ENCODE data around the gene SLC25A45. TPM values are rescaled to one million over a fixed set of nuclear protein-coding genes. Genes with fewer than 3 reads are reported as not detected.

The SLC25A45 gene, protein sequence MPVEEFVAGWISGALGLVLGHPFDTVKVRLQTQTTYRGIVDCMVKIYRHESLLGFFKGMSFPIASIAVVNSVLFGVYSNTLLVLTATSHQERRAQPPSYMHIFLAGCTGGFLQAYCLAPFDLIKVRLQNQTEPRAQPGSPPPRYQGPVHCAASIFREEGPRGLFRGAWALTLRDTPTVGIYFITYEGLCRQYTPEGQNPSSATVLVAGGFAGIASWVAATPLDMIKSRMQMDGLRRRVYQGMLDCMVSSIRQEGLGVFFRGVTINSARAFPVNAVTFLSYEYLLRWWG
- total RNA-seq (2022; extraction: Qiagen RNA extraction) = 11.0 to 13.3 TPM (median 13.1 TPM) in 5 replicates

DNA sequence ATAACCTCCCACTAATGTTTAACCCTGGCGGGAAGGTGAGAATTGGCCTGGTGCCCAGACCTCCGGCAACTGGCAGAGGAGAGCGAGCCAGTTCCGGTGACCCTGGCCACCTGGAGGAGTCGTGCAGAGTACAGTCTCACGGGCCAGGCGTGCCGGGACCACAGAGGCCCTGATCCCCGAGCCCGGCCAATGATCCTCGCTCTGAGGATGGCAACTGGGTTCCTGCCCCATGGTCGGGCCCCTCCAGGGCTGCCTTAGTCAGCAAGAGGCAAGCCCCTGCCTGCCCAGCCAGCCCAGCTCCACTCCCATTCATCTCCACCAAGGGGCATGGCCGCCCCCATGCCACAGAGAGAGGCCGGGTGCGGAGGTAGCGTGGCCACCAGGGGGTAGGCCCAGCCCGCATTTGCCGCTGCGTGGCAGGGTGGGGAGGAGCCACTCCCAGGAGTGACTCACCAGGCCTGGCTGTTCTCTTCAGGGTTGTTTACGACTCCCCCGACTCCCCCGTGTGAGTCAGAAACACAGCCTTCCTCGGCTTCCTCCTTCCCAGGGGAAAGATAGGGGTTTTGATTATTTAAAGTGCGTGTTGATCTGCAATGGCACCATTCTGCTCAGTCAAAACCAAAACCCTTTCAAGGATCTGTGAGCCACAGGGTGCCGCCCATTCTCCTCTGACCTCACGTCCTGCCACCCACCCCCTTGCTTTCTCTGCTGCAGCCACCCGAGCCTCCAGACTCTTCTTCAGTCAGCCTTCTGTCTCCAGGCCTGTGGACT is at the start of gene SLC25A45:
Gene SLC25A45 (minus strand): TSS at position 614 of the 771 bp plus-strand sequence. CDS start 695 bp downstream, outside the sequence.

DNA sequence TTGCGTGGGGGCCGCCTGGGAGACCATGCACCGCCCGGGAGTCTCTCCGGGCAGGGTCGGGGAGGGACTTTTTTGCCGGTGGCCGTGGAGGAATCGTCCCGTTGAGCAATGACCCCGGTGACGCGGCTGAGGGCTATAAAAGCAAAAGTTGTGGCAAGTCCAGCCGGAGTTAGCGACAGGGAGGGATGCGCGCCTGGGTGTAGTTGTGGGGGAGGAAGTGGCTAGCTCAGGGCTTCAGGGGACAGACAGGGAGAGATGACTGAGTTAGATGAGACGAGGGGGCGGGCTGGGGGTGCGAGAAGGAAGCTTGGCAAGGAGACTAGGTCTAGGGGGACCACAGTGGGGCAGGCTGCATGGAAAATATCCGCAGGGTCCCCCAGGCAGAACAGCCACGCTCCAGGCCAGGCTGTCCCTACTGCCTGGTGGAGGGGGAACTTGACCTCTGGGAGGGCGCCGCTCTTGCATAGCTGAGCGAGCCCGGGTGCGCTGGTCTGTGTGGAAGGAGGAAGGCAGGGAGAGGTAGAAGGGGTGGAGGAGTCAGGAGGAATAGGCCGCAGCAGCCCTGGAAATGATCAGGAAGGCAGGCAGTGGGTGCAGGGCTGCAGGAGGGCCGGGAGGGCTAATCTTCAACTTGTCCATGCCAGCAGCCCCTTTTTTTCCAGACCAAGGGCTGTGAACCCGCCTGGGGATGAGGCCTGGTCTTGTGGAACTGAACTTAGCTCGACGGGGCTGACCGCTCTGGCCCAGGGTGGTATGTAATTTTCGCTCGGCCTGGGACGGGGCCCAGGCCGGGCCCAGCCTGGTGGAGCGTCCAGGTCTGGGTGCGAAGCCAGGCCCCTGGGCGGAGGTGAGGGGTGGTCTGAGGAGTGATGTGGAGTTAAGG is 40.4 kb upstream of the SLC25A45 start, which contains the start of gene NEAT1:
Gene NEAT1 (plus strand): TSS at position 166 of the 883 bp plus-strand sequence.

DNA sequence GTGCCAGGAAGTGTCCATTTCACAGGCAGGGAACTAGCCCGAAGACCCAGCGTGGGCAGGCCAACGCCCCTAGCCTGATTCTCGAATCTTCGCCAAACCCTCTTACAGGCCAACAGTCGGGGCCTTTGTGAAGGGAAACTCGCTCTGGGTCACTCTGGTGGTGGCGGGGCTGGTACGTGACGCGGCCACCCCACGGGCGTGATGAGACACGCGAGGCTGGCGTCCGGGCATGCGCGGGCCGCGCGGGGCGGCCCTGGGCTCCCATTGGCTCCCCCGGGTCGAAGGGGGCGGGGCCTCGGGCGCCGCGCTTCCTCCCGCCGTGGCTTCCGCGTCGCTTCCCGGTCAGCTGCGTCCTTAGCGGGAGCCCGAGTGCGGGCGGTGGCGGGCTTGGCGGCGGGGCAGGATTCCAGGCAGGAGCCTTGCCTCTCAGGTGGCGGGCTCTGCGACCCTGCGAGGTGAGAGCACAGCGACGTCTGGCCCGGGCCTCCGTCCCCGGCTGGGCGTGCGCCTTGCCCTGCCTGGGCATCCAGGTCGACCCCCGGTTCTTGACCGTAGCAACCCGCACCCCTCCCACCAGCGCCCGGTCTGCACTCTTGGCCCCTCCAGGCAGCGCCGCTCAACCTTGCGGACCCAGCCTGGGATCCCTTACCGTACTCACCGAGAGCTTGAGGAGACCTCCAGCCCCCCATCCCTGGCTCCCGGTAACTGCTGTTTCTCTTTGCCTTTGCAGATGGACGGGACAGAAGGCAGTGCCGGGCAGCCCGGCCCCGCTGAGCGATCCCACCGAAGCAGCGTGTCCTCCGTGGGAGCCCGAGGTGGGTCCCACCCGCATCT is 4.1 kb upstream of the SLC25A45 start, which contains the start of gene FRMD8:
Gene FRMD8 (plus strand): TSS at position 331 of the 834 bp plus-strand sequence. CDS start 400 bp downstream, at position 731.

DNA sequence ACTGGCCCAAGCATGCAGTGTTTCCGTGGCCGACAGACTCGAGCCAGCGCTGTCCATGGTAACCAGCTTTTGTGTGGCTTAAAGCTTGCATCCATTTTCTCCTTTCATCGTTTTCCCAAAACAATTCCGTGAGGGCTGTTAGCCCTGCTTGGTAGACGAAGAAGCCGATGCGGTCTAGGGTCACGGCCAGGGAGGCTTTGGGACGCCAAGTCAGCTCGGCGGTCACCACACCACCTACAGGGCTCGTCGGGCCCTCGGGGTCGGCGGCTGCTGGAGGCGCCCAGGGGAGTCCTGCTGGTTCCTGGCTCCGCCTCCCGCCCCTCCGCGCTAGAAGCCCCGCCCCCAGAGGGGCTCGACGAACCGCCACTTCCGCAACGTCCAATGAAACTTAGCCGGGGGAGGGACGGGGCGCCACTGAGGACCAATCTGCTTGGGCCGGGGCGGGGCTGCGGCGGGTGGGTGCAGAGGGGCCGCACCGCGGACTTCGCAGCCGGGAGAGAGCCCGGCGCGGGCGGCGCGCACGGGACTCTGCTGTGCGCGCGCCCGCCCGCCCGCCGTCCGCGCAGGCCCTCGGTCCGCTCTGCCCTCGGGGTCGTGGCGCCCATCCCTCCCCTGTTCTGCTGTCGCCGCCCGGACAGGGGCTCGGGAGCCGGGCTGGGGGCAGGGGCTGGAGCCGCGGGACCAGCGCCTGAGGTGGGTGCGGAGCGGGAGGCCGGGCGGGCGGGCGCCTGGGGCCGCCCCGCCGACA is 28.0 kb downstream of the SLC25A45 start, which contains the start of gene TIGD3:
Gene TIGD3 (plus strand): TSS at position 487 of the 748 bp plus-strand sequence. CDS start 1,058 bp downstream, outside the sequence.

Other genes with a start within 250 kb of the SLC25A45 start
- 30.5 to 45.9 TPM (median 41.9 TPM) in 5 replicates for gene SYVN1, start 248.1 kb downstream of the SLC25A45 start, total RNA-seq (2022; extraction: Qiagen RNA extraction)
- gene SPDYC, start 212.4 kb downstream of the SLC25A45 start, total RNA-seq (2022; extraction: Qiagen RNA extraction) = not detected in 5 replicates
- gene CAPN1, start 200.7 kb downstream of the SLC25A45 start, total RNA-seq (2022; extraction: Qiagen RNA extraction) = 97.2 to 123 TPM (median 115 TPM) in 5 replicates
- gene POLA2, start 120.7 kb downstream of the SLC25A45 start, total RNA-seq (2022; extraction: Qiagen RNA extraction) = 13.4 to 15.9 TPM (median 15.1 TPM) in 5 replicates
- gene CDC42EP2, start 67.8 kb downstream of the SLC25A45 start, total RNA-seq (2022; extraction: Qiagen RNA extraction) = 13.4 to 21.3 TPM (median 16.9 TPM) in 5 replicates
- gene DPF2, start 48.8 kb downstream of the SLC25A45 start, total RNA-seq (2022; extraction: Qiagen RNA extraction) = 39.4 to 46.7 TPM (median 40.4 TPM) in 5 replicates
- 0.60 to 1.1 TPM (median 1.0 TPM) in 5 replicates for gene TIGD3, start 27.9 kb downstream of the SLC25A45 start, total RNA-seq (2022; extraction: Qiagen RNA extraction)
- 37.8 to 63.7 TPM (median 54.9 TPM) in 5 replicates for gene FRMD8, start 4.0 kb upstream of the SLC25A45 start, total RNA-seq (2022; extraction: Qiagen RNA extraction)
- gene NEAT1, start 40.2 kb upstream of the SLC25A45 start, total RNA-seq (2022; extraction: Qiagen RNA extraction) = 158 to 313 TPM (median 227 TPM) in 5 replicates
- gene MALAT1, start 116.4 kb upstream of the SLC25A45 start, total RNA-seq (2022; extraction: Qiagen RNA extraction) = 45.7 to 97.4 TPM (median 58.6 TPM) in 5 replicates
- gene SCYL1, start 142.4 kb upstream of the SLC25A45 start, total RNA-seq (2022; extraction: Qiagen RNA extraction) = 44.7 to 67.1 TPM (median 63.3 TPM) in 5 replicates
- gene LTBP3, start 175.7 kb upstream of the SLC25A45 start, total RNA-seq (2022; extraction: Qiagen RNA extraction) = 93.6 to 147 TPM (median 130 TPM) in 5 replicates
- 73.5 to 87.2 TPM (median 82.1 TPM) in 5 replicates for gene ZNRD2, start 187.8 kb upstream of the SLC25A45 start, total RNA-seq (2022; extraction: Qiagen RNA extraction)
- 25.3 to 58.9 TPM (median 51.7 TPM) in 5 replicates for gene FAM89B, start 189.9 kb upstream of the SLC25A45 start, total RNA-seq (2022; extraction: Qiagen RNA extraction)
- 29.8 to 47.7 TPM (median 43.6 TPM) in 5 replicates for gene EHBP1L1, start 193.4 kb upstream of the SLC25A45 start, total RNA-seq (2022; extraction: Qiagen RNA extraction)
- 0.29 to 1.0 TPM (median 0.76 TPM) in 4 of 5 replicates, not detected in the other for gene KCNK7, start 213.2 kb upstream of the SLC25A45 start, total RNA-seq (2022; extraction: Qiagen RNA extraction)
- 41.9 to 53.5 TPM (median 53.1 TPM) in 5 replicates for gene MAP3K11, start 231.6 kb upstream of the SLC25A45 start, total RNA-seq (2022; extraction: Qiagen RNA extraction)
- gene PCNX3, start 233.1 kb upstream of the SLC25A45 start, total RNA-seq (2022; extraction: Qiagen RNA extraction) = 25.5 to 41.3 TPM (median 38.9 TPM) in 5 replicates

Measured in A549 treated with CORT108297 at 1 μM for 4 hours (cell line).